ENCODE data around the gene PRMT9.

The PRMT9 gene

DNA sequence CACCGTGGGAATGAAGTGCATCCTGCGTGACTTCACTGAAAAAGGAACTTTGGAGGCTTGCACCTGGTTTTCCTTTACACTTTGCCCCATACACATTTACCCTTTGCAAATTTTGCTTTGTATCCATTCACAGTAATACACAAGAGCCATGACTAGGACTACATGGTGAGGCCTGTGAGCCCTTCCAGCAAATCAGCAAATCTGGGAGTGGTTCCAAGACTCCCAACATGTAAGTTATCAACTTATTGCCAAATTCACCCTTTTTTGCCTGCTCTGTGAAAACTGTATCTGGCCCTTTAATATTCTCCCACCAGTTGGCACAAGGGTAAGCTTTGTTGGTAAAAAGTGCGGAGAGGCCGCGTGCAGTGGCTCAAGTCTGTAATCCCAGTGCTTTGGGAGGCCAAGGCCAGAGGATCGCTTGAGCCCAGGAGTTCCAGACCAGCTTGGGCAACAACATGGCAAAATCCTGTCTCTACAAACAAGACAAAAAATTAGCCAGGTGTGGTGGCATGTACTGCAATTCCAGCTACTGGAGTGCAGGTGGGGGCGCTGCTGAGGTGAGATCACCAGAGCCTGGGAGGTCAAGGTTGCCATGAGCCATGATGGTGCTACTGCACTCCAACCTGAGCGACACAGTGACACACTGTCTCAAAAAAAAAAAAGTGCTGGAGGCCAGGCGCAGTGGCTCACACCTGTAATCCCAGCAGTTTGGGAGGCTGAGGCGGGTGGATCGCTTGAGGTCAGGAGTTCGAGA lies 5.0 kb downstream of the PRMT9 start:
- DNase-seq = no peak

DNA sequence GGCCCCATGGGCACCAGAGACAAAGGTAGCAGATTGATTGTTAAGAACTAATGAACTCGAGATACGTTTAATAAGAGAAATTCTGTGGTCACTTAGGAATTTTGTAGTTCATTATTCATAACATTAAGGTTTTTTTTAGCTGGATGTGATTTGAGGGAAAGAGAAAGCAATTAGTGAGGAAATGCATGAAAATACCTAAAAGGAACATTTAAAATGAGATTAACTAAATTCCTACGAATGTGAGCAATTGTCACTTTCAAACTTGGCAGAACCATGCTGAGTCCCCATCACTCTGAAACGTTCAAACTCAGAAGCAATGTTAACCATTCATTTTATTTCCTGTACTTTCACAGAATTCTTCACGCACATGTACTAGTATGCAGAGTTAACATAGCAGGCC lies 5.9 kb downstream of the PRMT9 start:
- DNase-seq = no peak

- no peak for DNase-seq
Measured at GRCh38 chr4:147674496-147674895, 9.5 kb downstream of the PRMT9 start.

DNA sequence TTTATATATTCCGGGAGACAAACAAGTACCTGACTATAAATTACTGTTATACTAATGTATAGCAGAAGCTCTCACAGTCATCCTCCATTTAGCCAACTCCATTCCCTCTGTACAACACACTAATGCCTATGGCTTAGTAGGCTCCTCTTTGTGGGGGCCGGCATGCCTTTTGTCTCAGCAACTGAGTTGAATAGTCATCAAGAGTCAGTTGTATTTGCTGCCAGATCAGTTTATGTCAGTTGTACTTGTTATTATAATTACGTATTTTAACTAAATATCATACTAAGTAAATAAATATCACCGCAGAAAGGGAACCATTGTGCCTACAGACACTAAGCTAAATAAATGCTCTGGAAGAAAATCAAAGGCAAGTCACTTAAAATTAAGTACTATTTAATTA lies 9.9 kb downstream of the PRMT9 start:
- DNase-seq = peak; percentile 41

DNA sequence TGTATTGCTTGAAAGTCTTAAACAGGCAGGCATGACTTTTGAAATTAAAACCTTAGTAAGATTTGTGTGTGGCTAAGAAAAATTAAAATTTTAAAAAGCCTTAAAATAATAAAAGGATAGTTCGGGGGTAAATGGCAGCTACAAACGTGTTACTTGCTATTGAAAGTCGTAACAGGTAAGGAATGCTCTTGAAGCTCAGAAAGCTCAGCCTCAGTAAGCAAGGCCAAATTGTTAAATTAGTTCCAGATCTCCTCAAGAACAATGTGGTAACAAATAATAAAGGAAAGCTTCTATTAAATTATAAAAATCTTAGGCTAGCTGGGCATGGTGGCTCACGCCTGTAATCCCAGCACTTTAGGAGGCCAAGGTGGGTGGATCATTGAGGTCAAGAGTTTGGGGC lies 25.5 kb downstream of the PRMT9 start:
- DNase-seq = no peak

- no peak for DNase-seq
Measured at GRCh38 chr4:147655639-147656038, 28.3 kb downstream of the PRMT9 start.

GRCh38 chr4:147651563-147651962 lies 32.4 kb downstream of the PRMT9 start:
- DNase-seq = no peak

DNA sequence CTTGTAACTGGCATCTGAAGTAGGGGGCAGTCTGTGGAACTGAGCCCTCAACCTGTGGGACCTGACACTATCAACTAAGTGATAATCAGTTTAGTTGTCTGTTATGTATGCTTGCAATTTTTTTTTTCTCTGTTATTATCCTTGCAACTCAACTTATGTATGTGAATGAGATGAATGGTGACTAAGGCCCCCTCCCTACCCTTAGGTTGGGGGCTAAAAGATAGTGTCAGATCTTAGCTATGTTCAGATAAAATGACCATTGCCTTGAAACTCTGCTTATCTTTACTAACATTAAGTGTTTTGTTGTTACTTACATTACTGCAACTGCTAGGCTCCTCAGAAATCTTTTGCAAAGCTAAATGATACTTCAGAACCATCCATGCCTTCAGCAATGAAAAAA lies 35.3 kb downstream of the PRMT9 start:
- no peak for DNase-seq

GRCh38 chr4:147645099-147645498 lies 38.9 kb downstream of the PRMT9 start:
- DNase-seq = no peak

DNA sequence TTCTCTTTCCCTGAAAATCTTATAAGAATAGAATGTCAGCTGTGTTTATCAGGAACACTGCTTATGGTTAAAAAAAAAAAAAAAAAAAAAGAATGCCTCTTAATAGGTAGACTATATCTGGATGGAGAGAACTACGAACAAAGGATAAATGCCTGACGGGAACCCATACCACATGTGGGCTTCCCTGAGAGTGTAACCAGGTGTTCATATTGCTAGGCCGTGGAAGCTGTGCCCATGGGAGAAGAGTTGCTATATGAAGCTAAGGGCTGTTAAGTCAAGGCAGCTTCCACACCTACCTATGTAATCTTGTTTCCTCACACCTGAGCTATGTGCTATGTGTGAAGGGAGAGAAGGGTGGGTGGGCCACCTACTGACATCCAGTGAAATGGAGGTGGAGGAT lies 39.5 kb downstream of the PRMT9 start:
- no peak for DNase-seq

- no peak for DNase-seq
Measured at GRCh38 chr4:147643616-147644015, 40.3 kb downstream of the PRMT9 start.

GRCh38 chr4:147640331-147640730 lies 43.6 kb downstream of the PRMT9 start:
- no peak for DNase-seq

DNA sequence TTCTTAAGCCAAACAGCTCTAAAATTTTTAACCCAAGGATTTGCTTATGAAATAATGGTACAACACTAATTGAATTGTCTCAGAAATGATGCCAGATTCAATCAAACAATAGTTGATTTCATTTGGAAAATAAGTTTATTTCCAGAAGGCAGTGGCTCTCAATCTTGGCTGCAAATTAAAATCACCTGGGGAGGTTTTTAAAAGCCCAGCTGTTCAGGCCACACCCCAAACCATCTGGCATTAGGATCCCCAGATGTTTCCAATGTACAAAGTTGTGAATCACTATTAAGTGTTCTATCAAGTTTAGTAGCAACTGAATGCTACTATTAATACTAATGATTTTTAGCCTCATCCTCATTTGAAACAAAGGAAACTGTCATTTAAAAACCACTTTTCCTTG lies 44.6 kb downstream of the PRMT9 start:
- DNase-seq = no peak

DNA sequence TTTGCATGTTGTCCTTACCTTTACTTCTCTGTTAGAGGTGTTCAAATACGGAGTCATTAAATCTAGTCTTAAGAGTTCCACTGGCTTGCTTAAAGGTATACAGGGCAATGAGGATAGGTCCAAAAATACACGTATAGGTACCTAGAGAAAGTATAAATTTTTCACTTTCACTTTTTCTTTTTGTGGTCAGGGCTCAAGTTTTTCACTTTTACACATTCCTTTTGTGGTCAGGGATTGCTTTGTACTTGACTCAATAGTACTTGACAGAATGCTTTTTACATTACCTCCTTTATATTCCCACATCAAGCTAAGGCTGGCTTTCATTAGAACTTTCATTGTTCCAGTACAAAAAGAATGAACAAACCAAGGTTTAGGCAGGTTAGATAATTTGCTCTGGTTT lies 45.0 kb downstream of the PRMT9 start:
- no peak for DNase-seq

DNA sequence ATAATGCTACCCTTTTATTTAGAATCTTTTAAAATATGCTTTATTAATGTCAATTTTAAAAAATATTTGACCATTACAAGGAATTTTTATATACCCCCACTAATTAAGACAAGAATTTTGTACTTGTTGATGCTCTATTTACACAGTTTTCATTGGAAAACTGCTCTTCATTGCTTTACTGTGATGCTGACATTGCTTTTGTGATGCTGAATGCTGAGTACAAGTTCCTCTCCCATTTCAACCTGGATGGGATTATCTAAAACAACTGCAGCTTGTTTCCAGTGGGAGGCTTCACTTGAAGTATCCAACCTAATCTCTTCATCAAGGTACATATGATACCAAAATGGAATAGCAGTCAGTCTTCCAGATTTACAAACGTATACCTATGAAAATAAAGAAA lies 45.6 kb downstream of the PRMT9 start:
- no peak for DNase-seq

DNA sequence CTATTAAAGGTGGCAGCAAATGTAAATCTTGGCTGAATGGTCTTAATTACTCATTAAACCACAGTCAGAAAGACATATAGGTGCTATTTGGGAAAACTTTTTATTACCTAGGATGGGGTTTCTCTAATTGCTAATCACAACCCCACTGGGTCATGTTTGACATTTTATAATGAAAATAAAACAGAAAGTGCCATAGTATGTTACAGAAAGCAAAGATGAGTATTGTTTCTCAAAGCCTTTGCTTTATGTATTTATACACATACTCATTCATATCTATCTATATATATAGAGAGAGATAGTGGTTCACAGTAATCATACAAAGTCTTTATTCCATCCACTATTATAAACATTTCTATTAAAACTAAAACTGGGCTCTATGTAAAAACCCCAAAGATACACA lies 48.6 kb downstream of the PRMT9 start:
- DNase-seq = no peak

DNA sequence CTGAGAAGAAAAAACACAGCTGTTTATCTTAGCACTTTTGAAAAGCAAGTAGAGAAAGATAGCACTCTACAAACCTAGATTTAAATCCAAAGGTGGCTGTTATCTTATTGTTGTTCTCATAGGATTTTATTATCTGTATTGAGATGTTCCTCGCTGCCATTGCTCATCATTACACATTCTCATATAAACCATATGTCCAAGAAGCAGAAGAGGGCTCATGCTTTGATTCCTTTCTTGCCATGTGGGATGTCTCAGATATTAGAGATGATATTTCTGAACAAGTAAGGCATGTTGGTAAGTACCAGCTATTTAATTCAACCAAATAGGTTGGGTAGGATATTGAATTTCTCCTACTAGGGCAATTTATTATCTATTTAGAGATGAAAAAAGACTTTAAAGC lies 50.3 kb downstream of the PRMT9 start:
- DNase-seq = no peak

DNA sequence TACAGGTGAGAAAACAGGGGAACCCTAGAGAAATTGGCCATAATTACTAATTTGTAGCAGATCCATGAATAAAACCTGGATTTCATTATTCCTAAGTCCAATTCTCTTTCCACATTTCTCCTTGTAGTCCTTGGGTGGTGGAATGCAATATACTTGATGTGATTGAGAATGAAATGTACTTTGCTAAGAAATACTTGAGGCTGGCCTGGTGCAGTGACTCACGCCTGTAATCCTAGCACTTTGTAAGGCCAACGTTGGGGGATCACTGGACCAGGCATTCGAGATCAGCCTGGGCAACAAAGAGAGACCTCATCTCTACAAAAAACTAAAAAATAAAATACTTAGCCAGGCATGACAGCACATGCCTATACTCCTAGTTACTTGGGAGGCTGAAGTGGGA lies 50.9 kb downstream of the PRMT9 start:
- DNase-seq = no peak

DNA sequence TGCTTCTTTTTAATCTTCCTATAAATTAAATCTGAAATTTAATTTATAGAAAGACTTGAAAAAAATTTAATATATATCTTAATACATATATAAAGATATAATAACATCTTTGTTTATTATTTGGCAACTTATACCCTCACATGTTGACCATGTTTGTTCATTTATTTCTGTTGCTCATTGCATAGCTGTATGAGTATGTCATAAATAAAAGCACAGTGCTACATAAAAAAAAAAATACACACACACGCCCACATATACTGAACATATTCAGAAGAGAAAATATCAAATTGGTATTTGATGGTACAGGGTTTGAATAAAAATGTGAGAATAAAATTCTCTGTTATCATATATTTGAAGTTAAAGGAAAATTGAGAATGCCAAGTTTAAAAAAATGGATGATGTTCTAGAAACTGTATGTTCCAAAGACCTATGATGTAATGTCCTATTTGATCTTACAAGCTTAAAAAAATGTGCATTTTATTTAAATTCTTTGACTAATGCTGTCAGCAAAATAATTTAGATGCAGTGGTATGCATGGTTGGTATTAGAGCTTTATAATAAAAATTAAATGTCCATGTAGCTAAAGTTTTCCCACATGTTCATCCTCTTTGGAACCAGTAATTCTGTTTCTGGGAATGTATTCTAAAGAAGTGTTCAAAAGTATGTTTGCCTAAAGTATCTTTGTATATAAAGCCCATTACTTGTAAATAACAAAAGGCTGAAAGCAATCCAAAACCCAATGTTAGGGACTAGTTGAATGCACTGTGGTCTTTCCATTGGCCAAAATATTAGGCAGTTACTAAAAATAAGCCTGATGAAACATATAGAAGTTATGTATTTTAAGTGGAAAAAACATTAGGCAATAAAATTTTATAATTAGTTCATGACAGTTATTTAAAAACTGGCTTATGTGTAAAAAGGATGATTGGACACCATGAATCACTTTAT lies 53.9 kb downstream of the PRMT9 start:
- no peak for DNase-seq

DNA sequence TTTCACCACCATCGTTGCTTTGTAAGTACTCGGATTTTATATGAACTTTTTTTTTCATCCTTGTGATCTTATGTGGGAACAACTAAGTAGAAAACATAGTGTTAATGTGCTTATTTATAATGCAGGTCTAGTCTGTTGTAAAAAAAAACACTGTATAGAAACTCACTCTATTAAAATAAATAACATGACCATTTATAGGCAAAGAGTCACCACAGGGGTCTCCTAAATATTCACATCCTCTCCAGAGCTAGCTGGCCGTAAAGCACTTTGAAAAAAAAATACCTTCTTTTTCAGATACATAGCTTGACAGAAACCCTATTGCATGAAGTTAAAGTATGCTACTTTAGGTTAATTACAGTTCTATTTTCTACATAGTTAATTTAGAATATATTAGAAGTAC lies 55.5 kb downstream of the PRMT9 start:
- DNase-seq = no peak

- DNase-seq = no peak
Measured at GRCh38 chr4:147626903-147627302, 57.1 kb downstream of the PRMT9 start.

DNA sequence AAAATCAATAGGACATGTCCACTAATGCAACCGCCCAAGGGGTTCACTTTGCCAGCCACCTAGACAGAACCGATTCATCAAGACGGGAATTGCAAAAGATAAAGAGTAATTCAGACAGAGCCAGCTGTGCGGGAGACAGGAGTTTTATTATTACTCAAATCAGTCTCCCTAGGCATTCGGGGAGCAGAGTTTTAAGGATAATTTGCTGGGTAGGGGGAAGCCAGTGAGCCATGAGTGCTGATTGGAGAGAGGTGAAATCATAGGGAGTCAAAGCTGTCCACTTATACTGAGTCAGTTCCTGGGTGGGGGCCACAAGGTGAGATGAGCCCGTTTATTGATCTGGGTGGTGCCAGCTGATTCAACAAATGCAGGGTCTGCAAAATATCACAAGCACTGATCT lies 58.2 kb downstream of the PRMT9 start:
- DNase-seq = no peak

DNA sequence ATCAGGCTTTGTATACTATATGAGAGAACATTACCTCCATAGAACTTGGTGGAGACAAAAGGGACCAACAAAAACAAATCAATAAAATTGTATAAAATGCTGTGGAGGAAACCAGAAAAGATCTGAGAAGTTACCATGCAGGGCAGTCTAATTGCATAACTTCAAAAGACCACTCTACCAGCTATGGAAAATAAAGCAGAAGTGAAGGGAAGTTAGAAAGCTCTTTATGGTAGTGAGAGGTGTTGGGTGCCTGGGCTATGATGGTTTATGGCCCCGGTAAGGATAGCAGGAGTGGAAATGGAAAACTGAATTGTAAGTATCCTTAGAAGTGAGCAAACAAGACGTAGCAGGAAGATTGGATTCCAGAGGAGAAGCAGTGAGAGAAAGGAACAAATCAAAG lies 63.6 kb downstream of the PRMT9 start:
- no peak for DNase-seq
